Hepatocyte (in vitro differentiated cells): ENCODE results near the gene TMEM232. TPM values are rescaled to one million over a fixed set of nuclear protein-coding genes. Genes with fewer than 3 reads are reported as not detected.

Experiments used
- DNase-seq: peaks from one replicate; pipeline ENCODE4 v3.0.0-alpha.2; 2016; ENCODE audit warnings: low spot score
- H2AFZ ChIP-seq: fragments of 200-600 bp; sonication (generic); 2 replicates; pipeline ENCODE4 v1.6.0; 2016; ENCODE audit warnings: antibody characterized with exemption, mild to moderate bottlenecking
- H3K27ac ChIP-seq: fragments of 200-600 bp; sonication (generic); 2 replicates; pipeline ENCODE4 v1.5.1; 2016; ENCODE audit warnings: mild to moderate bottlenecking
- H3K27me3 ChIP-seq: fragments of 200-600 bp; sonication (generic); 2 replicates; pipeline ENCODE4 v1.6.1; 2016
- H3K36me3 ChIP-seq: fragments of 200-600 bp; sonication (generic); replicated peaks from 2 replicates; pipeline ENCODE4 v1.5.1; 2016; ENCODE audit warnings: low read depth; ENCODE audit not compliant: insufficient read depth
- H3K4me1 ChIP-seq: fragments of 200-600 bp; sonication (generic); 2 replicates; pipeline ENCODE4 v1.5.1; 2016; ENCODE audit warnings: mild to moderate bottlenecking, moderate library complexity; ENCODE audit not compliant: insufficient read depth
- H3K4me2 ChIP-seq: fragments of 200-600 bp; sonication (generic); 2 replicates; pipeline ENCODE4 v1.6.0; 2016
- H3K4me3 ChIP-seq: fragments of 200-600 bp; sonication (generic); 2 replicates; pipeline ENCODE4 v1.5.1; 2016; ENCODE audit warnings: mild to moderate bottlenecking
- H3K79me2 ChIP-seq: fragments of 200-600 bp; sonication (generic); 2 replicates; pipeline ENCODE4 v1.6.0; 2017; ENCODE audit warnings: mild to moderate bottlenecking
- H3K9me2 ChIP-seq: fragments of 200-600 bp; sonication (generic); replicated peaks from 2 replicates; pipeline ENCODE4 v1.6.0; 2017; ENCODE audit warnings: mild to moderate bottlenecking; ENCODE audit not compliant: insufficient read depth
- H3K9me3 ChIP-seq: fragments of 200-600 bp; sonication (generic); 2 replicates; pipeline ENCODE4 v1.5.1; 2016; ENCODE audit warnings: low read depth, mild to moderate bottlenecking
- H4K20me1 ChIP-seq: fragments of 200-600 bp; sonication (generic); 2 replicates; pipeline ENCODE4 v1.6.0; 2016; ENCODE audit warnings: mild to moderate bottlenecking; ENCODE audit not compliant: insufficient read depth, poor library complexity, severe bottlenecking
- CTCF ChIP-seq: fragments of 200-600 bp; sonication (generic); IDR thresholded peaks from 2 replicates; pipeline ENCODE4 v1.5.1; 2016; ENCODE audit warnings: antibody characterized with exemption, mild to moderate bottlenecking; ENCODE audit not compliant: poor library complexity
- EZH2 ChIP-seq: fragments of 200-600 bp; sonication (generic); IDR thresholded peaks from 2 replicates; pipeline ENCODE4 v1.6.1; 2016; ENCODE audit warnings: antibody characterized with exemption, mild to moderate bottlenecking, borderline replicate concordance
- EZH2phosphoT487 ChIP-seq: fragments of 200-600 bp; sonication (generic); IDR thresholded peaks from one replicate; pipeline ENCODE4 v1.6.1; 2018; ENCODE audit warnings: antibody characterized with exemption, mild to moderate bottlenecking, low read depth, moderate library complexity; ENCODE audit not compliant: unreplicated experiment, severe bottlenecking
- WGBS: methylation state at CpG from one replicate; pipeline ENCODE4 v1.1.6; 2016; ENCODE audit warnings: low lambda C conversion rate; ENCODE audit errors: missing lambda C conversion rate; 5-methylcytosine and 5-hydroxymethylcytosine counted together
- polyA plus RNA-seq: library from polyadenylated mRNA; unstranded; fragments of >200 nt; fragmentation: Nextera tagmentation; extraction: Ambion mirVana; gene quantifications from 2 replicates; pipeline ENCODE4 v1.2.1, GENCODE V29; 2016
- total RNA-seq: library from RNA; depleted of rRNA; stranded (reverse); fragments of >200 nt; gene quantifications from 2 replicates; pipeline ENCODE4 v1.2.3, GENCODE V29; 2014

TMEM232 gene
- total and polyA plus RNA-seq, 2 experiments from 2014 or later: 2.4 to 2.8 TPM

DNA sequence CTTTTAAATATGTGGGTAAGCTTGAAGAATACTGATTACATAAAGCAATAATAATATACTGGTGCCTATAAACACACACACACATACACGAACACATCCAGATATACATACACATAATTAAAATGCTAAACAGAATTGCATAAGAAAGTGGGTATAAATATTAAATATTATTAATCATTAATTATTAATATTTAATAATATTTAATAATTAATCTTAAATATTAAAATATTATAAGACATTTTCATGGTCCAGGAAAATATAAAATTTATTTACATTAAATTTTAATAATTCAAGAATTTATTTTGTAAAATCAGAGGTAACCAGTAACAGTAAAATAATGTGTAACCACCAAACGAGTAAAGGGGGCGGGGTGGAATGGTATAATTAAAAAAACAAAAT is 178.3 kb downstream of the TMEM232 start:
- Histone ChIP-seq H3K36me3 (no peaks in the 10 kb centered on the region), H4K20me1 (no peaks in the 10 kb centered on the region), H2AFZ (no peak overlapping the region), H3K4me1 (peaks cover 5% of the 10 kb centered on the region), H3K4me3 (no peak overlapping the region), H3K4me2 (no peak overlapping the region), H3K9me2 (no peaks in the 10 kb centered on the region), H3K27me3 (no peaks in the 10 kb centered on the region), H3K79me2 (no peaks in the 10 kb centered on the region), H3K9me3 (no peaks in the 10 kb centered on the region), H3K27ac (no peak overlapping the region)
- TF ChIP-seq CTCF (no peak), EZH2phosphoT487 (no peak), EZH2 (no peak)
- no peak for DNase-seq
- 82% methylated on average over 3 of the region's 3 CpGs for WGBS

- Histone ChIP-seq H3K79me2 (no peaks in the 10 kb centered on the region), H3K4me1 (peaks cover 5% of the 10 kb centered on the region), H3K4me2 (no peak overlapping the region), H3K4me3 (no peak overlapping the region), H4K20me1 (no peaks in the 10 kb centered on the region), H3K9me2 (no peaks in the 10 kb centered on the region), H3K36me3 (no peaks in the 10 kb centered on the region), H2AFZ (no peak overlapping the region), H3K9me3 (no peaks in the 10 kb centered on the region), H3K27ac (no peak overlapping the region), H3K27me3 (no peaks in the 10 kb centered on the region)
- no peak for DNase-seq
- TF ChIP-seq EZH2 (no peak), EZH2phosphoT487 (no peak), CTCF (no peak)
- 86% methylated on average over 4 of the region's 4 CpGs for WGBS
Observed at GRCh38 chr5:110547495-110547894, 179.0 kb downstream of the TMEM232 start.

DNA sequence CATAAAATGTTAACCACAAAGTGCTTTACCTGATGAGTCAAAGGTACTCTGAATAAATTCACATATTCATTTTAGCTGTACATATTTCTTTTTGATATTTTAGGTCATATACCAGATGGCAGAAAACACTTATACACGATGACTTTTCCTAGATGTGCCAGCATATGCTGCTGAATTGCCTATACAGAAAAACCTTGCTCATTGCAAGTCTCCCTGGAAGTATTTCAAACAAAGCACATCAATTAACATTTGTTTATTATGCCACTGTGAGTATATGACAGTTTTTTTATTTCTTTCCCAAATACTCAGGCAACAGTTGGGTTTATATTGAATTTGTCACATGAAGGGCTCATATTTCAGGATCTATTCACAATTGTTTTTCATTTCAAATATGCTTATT is 180.8 kb downstream of the TMEM232 start:
- 82% methylated on average over 1 of the region's 1 CpG for WGBS
- no peaks in the 10 kb centered on the region for H3K9me2 ChIP-seq
- no peaks in the 10 kb centered on the region for H4K20me1 ChIP-seq
- H3K36me3 ChIP-seq: no peaks in the 10 kb centered on the region
- TF ChIP-seq EZH2 (no peak), CTCF (no peak), EZH2phosphoT487 (no peak)
- H3K4me1 ChIP-seq: peaks cover 15% of the 10 kb centered on the region
- no peak overlapping the region for H3K27ac ChIP-seq
- no peak for DNase-seq
- no peak overlapping the region for H3K4me3 ChIP-seq
- H2AFZ ChIP-seq: no peak overlapping the region
- no peaks in the 10 kb centered on the region for H3K27me3 ChIP-seq
- H3K79me2 ChIP-seq: no peaks in the 10 kb centered on the region
- no peak overlapping the region for H3K4me2 ChIP-seq
- no peaks in the 10 kb centered on the region for H3K9me3 ChIP-seq

DNA sequence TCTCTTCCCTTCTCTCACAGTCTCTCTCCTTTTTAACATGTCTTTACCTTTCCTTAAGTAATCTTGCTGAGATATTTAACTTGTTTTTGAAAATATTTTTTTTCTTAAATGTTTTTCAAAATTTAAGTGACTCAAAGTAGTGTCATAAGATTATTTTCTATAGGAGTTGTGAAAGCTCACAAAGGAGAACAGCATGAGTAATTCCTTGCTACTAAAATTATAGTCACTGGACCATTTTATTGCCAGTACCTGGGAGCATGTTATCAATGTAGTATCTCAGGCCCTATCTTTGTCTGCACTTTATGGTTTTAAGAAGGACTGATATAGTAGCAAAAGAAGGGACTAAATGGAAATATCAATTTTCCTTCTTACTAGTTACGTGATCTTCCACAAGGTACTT is 181.9 kb downstream of the TMEM232 start:
- no peak for TF ChIP-seq CTCF
- TF ChIP-seq EZH2: no peak
- TF ChIP-seq EZH2phosphoT487: no peak
- H3K4me2 ChIP-seq: no peak overlapping the region
- no peaks in the 10 kb centered on the region for H3K79me2 ChIP-seq
- 70% methylated on average over 1 of the region's 1 CpG for WGBS
- H3K27me3 ChIP-seq: no peaks in the 10 kb centered on the region
- no peak overlapping the region for H2AFZ ChIP-seq
- H3K9me3 ChIP-seq: no peaks in the 10 kb centered on the region
- no peak overlapping the region for H3K27ac ChIP-seq
- no peaks in the 10 kb centered on the region for H3K9me2 ChIP-seq
- H3K4me3 ChIP-seq: no peak overlapping the region
- H4K20me1 ChIP-seq: no peaks in the 10 kb centered on the region
- H3K36me3 ChIP-seq: no peaks in the 10 kb centered on the region
- H3K4me1 ChIP-seq: peaks cover 20% of the 10 kb centered on the region
- no peak for DNase-seq
